ENCODE results near the gene PPP4R1. TPM values are rescaled to one million over a fixed set of nuclear protein-coding genes. Genes with fewer than 3 reads are reported as not detected.

Gene PPP4R1
- total and polyA plus RNA-seq, 2 donors = 41.8 to 174 TPM

DNA sequence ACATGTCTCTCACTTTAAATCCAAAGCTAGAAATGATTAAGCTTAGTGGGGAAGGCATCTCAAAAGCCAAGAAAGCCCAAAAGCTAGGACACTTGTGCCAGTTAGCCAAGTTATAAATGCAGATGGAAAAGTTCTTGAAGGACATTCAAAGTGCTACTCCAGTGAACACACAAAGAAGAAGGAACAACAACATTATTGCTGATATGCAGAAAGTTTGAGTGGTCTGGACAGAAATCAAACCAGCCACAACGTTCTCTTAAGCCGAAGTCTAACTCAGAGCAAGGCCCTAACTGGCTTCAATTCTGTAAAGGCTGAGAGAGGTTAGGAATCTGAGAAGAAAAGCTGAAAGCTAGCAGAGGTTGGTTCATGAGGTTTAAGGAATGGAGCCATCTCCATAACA is 49.0 kb downstream of the PPP4R1 start:
- no peaks in the 10 kb centered on the region for H3K4me1 ChIP-seq (ENCODE audit: insufficient read depth)
- H3K36me3 ChIP-seq (ENCODE audit: insufficient read depth) = no peaks in the 10 kb centered on the region
- H3K27ac ChIP-seq (ENCODE audit: low read depth) = no peak overlapping the region
- DNase-seq (ENCODE audit: extremely low spot score) = no peak
- WGBS = 83% methylated on average over 2 of the region's 2 CpGs
- H3K4me3 ChIP-seq (ENCODE audit: low read depth, low read length) = no peak overlapping the region

DNA sequence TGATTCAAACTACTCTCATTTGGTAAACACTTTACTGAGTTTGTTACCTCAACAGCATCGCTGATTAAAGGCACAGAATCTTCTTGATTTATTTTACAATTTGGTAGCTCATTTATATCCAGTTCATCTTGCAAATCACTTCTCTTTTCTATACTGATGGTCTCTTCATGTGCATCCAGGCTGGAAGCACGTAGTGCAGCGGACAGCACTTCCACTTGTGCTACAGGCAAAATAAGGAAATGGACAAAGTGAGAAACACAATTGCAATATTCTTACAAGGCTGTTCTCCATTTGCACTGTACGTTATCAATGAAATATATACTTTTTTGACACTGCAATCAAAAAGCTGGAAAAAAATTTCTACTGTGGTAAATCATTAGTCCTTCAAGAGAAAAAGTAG is 51.0 kb downstream of the PPP4R1 start:
- WGBS = 88% methylated on average over 4 of the region's 4 CpGs
- Histone ChIP-seq H3K27ac (ENCODE audit: low read depth) (no peak overlapping the region), H3K4me3 (ENCODE audit: low read depth, low read length) (no peak overlapping the region), H3K4me1 (ENCODE audit: insufficient read depth) (no peaks in the 10 kb centered on the region), H3K36me3 (ENCODE audit: insufficient read depth) (peaks cover 3% of the 10 kb centered on the region)
- DNase-seq (ENCODE audit: extremely low spot score) = no peak

DNA sequence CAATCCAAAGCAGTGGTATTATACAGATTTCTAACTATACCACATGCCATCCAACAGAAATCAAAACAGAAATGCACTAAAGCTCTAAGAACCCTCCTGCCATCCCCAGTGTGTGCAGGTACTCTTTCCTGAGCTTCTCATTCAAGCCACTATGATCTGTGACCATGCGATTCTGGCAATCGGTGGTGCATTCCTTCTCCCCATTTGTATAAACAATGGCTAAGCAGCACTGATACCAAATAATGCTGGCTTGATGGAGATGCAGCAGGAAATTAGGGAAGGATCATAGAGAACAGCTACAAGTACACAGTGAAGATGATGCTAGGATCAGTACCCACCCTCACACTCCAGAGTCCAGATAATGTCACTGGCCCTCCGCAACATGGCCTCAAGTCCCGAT is 51.8 kb downstream of the PPP4R1 start:
- 57% methylated on average over 4 of the region's 4 CpGs for WGBS
- H3K4me3 ChIP-seq (ENCODE audit: low read depth, low read length) = no peak overlapping the region
- H3K36me3 ChIP-seq (ENCODE audit: insufficient read depth) = peaks cover 3% of the 10 kb centered on the region
- no peak for DNase-seq (ENCODE audit: extremely low spot score)
- no peak overlapping the region for H3K27ac ChIP-seq (ENCODE audit: low read depth)
- H3K4me1 ChIP-seq (ENCODE audit: insufficient read depth) = no peaks in the 10 kb centered on the region

DNA sequence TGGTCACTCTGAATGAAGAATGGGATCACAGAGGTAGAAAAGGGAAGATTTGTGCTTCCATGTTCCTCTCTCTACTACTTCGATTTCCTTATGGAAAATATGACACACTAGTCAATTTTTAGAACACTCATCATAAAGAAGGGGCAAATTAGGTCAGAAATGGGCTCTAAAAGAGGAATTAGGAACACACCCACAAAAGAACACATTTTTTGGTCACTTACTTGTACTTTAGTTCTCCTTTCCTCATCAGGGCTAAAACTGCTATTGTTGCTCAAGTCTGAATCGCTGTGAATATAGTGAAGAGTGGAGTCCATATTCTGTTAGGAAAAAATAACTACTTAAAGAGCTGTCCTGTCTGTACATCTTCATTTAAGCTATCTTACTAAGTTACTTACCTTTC is 52.6 kb downstream of the PPP4R1 start:
- Histone ChIP-seq H3K4me1 (ENCODE audit: insufficient read depth) (no peaks in the 10 kb centered on the region), H3K36me3 (ENCODE audit: insufficient read depth) (peaks cover 3% of the 10 kb centered on the region)
- 89% methylated on average over 2 of the region's 2 CpGs for WGBS

DNA sequence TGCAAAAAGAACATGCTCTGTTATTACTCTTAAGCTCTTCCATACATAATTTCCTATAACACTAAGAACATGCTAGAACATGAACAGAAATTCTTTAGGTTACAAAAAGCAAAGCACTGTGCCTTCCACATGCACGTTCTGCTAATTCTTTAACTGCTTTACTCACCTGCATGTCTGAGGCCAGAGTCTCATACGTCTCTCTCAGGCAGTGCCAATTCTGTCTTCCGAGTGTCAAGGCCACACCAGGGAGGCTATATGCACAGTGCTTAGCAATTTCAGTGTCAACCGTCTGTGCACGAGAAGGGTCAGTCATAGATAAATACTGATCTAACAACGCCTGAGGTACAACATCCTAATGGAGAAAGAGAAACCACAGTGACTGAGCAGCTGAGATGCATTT is 55.1 kb downstream of the PPP4R1 start:
- Histone ChIP-seq H3K4me3 (ENCODE audit: low read depth, low read length) (no peak overlapping the region), H3K36me3 (ENCODE audit: insufficient read depth) (peaks cover 3% of the 10 kb centered on the region), H3K4me1 (ENCODE audit: insufficient read depth) (no peaks in the 10 kb centered on the region), H3K27ac (ENCODE audit: low read depth) (no peak overlapping the region)
- DNase-seq (ENCODE audit: extremely low spot score) = no peak
- 88% methylated on average over 6 of the region's 6 CpGs for WGBS

More for the DNA sequence above, 52.6 kb downstream of the PPP4R1 start:
- DNase-seq (ENCODE audit: extremely low spot score) = no peak
- H3K27ac ChIP-seq (ENCODE audit: low read depth) = no peak overlapping the region
- no peak overlapping the region for H3K4me3 ChIP-seq (ENCODE audit: low read depth, low read length)

DNA sequence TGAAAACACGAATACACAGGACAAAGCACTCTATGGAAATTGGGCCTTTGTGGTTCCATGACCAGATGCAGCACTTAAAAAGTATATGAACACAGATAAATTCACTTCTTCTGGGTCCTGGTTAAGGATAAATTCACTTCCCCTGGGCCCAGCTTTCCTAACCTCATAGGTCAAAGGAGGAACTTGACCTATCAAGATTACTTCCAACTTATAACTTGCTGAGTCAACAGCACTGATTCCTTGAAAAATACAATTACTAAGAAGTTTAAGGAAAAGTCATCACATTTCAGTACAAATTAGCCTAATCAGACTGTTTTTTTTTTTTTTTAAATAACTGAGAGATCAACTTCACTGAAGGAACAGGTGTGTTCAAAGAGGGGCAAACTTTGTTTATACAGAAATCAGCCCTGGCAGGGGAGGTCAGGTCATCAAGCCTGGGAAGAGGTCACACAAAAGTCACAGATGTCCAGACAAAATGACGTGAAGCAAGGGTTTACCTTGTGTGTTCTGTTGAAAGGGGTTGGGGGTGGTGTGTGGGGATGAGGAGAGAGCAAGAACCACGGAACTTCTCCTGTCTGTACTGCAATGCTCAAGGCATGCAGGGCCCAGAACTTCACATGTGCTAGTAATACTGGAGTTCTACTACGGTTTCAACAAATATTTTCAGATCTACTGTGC is 55.8 kb downstream of the PPP4R1 start:
- Histone ChIP-seq H3K36me3 (ENCODE audit: insufficient read depth) (peaks cover 4% of the 10 kb centered on the region), H3K4me3 (ENCODE audit: low read depth, low read length) (no peak overlapping the region), H3K4me1 (ENCODE audit: insufficient read depth) (no peaks in the 10 kb centered on the region), H3K27ac (ENCODE audit: low read depth) (no peak overlapping the region)
- no peak for DNase-seq (ENCODE audit: extremely low spot score)
- 88% methylated on average over 4 of the region's 4 CpGs for WGBS

DNA sequence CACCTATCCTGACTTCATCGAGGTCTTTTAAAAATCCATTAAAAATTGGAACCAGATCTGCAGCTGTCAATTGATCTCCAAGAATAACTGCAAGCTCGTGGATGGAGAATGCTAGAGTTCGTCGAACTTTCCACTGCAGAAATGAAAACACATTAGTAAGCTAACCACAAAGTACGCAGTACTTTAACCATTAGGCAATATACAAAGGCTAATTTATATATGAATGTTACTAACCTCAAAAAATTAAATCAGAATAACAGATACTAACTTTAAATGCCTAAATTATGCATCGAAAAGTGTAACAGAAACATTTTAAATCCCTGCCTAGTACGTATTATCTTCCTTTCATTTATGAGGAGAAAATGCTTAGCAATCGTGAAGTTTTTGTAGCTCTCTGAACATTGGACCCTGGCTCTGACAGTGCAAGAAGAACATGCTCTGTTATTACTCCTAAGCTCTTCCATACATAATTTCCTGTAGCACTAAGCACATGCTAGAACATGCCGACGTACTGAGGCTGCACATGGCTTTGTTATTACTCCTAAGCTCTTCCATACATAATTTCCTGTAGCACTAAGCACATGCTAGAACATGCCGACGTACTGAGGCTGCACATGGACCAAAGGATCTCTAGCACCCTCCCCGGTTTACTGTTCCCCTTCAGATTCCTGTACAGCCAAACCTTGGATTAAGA is 57.0 kb downstream of the PPP4R1 start:
- no peak for DNase-seq (ENCODE audit: extremely low spot score)
- Histone ChIP-seq H3K27ac (ENCODE audit: low read depth) (no peak overlapping the region), H3K36me3 (ENCODE audit: insufficient read depth) (peaks cover 8% of the 10 kb centered on the region), H3K4me1 (ENCODE audit: insufficient read depth) (no peaks in the 10 kb centered on the region), H3K4me3 (ENCODE audit: low read depth, low read length) (no peak overlapping the region)
- WGBS = 86% methylated on average over 13 of the region's 13 CpGs

DNA sequence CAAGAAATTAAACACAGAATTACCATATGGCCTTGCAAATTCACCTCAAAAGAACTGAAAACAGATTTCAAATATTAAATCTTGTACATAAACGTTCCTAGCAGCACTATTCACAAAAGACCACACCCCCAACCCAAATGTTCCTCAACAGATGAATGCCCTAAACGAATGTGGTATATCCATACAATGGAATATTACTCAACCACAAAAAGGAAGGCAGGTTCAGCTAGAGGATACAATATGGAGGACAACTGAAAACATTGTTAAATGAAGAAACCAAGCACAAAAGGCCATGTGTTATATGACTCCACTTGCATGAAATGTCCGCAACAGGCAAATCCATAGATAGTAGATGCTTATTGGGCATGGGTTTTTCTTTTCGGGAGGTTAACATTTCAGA is 61.7 kb downstream of the PPP4R1 start:
- Histone ChIP-seq H3K4me1 (ENCODE audit: insufficient read depth) (no peaks in the 10 kb centered on the region), H3K36me3 (ENCODE audit: insufficient read depth) (peaks cover 6% of the 10 kb centered on the region), H3K27ac (ENCODE audit: low read depth) (no peak overlapping the region), H3K4me3 (ENCODE audit: low read depth, low read length) (no peak overlapping the region)
- 93% methylated on average over 4 of the region's 4 CpGs for WGBS
- no peak for DNase-seq (ENCODE audit: extremely low spot score)

DNA sequence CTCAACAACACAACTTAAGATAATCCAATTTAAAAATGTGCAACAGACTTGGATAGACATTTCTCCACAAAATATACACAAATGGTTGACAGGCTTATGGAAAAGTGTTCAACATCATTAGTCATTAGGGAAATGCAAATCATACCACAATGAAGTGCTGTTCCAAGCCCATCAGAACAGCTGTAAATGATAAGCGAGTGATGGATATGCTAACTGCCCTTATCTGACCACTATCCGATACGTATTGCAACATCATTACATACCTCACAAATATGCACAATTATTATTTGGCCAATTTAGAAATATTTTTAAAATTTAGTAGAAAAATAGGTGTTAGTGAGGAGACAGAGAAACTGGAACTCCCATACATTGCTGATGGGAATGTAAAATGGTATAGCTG is 62.2 kb downstream of the PPP4R1 start:
- Histone ChIP-seq H3K36me3 (ENCODE audit: insufficient read depth) (peaks cover 6% of the 10 kb centered on the region), H3K4me1 (ENCODE audit: insufficient read depth) (no peaks in the 10 kb centered on the region)

DNA sequence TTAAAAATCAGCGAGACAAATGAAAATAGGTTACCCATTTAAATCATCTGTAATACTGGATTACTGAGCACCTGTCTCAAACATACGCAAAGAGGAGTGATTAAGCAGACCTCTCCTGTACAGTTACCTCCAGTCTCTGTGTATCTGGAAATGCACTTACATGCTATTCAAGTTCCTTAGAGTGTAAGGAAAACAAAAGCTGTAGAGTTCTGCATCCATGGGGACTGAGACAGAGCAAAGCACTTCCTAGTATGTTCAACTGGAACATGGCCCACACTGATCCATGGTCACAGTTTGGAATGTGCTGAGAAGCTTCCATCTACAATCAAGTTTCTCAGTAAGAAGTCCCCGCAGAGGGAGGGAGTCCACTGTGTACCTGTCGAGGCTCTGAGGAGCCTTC is 63.9 kb downstream of the PPP4R1 start:
- no peak overlapping the region for H3K27ac ChIP-seq (ENCODE audit: low read depth)
- H3K4me3 ChIP-seq (ENCODE audit: low read depth, low read length) = no peak overlapping the region
- WGBS = 85% methylated on average over 4 of the region's 4 CpGs
- H3K36me3 ChIP-seq (ENCODE audit: insufficient read depth) = peaks cover 6% of the 10 kb centered on the region
- H3K4me1 ChIP-seq (ENCODE audit: insufficient read depth) = no peaks in the 10 kb centered on the region
- DNase-seq (ENCODE audit: extremely low spot score) = no peak

More for the DNA sequence above, 62.2 kb downstream of the PPP4R1 start:
- 98% methylated on average over 3 of the region's 3 CpGs for WGBS
- no peak for DNase-seq (ENCODE audit: extremely low spot score)
- Histone ChIP-seq H3K27ac (ENCODE audit: low read depth) (no peak overlapping the region), H3K4me3 (ENCODE audit: low read depth, low read length) (no peak overlapping the region)

DNA sequence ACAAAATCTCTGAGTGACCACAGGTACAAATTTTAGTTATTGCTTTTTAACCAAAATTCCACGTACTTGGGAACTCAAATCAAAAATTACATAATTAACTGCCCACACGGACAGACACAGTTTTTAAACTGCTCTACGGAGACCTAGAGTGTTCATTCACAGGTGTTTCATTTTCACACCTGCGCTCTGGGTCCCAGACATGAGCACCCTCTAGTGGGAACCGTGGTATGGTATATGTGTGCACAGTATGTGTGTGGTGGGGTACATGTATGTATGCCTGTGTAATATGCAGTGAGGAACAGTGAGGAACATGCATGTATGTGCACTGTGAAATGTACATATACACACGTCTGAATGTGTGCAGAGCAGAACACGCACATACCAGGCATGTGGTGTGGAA is 65.0 kb downstream of the PPP4R1 start:
- Histone ChIP-seq H3K36me3 (ENCODE audit: insufficient read depth) (peaks cover 6% of the 10 kb centered on the region), H3K4me3 (ENCODE audit: low read depth, low read length) (no peak overlapping the region), H3K4me1 (ENCODE audit: insufficient read depth) (no peaks in the 10 kb centered on the region), H3K27ac (ENCODE audit: low read depth) (no peak overlapping the region)
- no peak for DNase-seq (ENCODE audit: extremely low spot score)
- WGBS = 93% methylated on average over 7 of the region's 7 CpGs

DNA sequence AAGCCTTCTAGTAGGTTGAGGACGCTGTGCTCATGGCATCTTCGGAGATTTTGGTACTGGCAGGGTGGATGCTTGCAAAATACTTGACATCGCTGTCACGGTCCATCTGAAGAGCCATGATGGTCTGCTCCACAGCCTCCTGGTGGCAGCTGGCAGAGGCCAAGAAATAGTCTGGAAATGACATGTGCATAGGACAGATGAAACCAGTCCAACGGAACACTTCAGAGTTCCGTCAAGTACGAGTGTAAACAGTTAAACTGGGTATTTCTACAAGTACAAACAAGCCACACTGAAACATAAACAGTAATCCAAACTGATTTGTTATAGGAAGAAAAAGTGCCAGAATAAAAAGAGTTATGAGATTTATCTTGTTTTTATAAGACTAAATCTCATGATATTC is 66.6 kb downstream of the PPP4R1 start:
- WGBS = 85% methylated on average over 7 of the region's 7 CpGs
- H3K4me1 ChIP-seq (ENCODE audit: insufficient read depth) = no peaks in the 10 kb centered on the region
- DNase-seq (ENCODE audit: extremely low spot score) = no peak
- H3K4me3 ChIP-seq (ENCODE audit: low read depth, low read length) = no peak overlapping the region
- H3K27ac ChIP-seq (ENCODE audit: low read depth) = no peak overlapping the region
- H3K36me3 ChIP-seq (ENCODE audit: insufficient read depth) = peaks cover 2% of the 10 kb centered on the region

DNA sequence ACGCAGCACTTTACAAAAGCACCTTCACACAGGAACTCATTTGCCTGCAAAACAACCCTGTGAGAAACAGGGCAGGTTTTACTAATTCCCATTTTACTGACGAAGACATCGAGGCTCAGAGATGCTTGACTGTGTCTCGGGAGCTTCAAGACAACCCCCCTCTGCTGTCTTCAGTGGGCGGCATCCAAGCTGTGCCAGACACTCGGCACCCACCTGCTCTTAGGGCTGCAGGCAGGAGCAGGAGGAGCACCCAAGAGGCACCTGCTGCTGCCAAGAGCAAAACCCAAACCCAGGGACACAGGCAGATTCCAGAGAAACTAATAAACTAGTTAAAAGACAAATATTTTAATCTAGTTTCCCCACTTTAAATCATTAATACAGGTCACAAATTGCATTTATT is 67.9 kb downstream of the PPP4R1 start:
- Histone ChIP-seq H3K36me3 (ENCODE audit: insufficient read depth) (no peaks in the 10 kb centered on the region), H3K4me1 (ENCODE audit: insufficient read depth) (no peaks in the 10 kb centered on the region), H3K27ac (ENCODE audit: low read depth) (no peak overlapping the region), H3K4me3 (ENCODE audit: low read depth, low read length) (no peak overlapping the region)
- DNase-seq (ENCODE audit: extremely low spot score) = no peak
- 84% methylated on average over 6 of the region's 6 CpGs for WGBS

DNA sequence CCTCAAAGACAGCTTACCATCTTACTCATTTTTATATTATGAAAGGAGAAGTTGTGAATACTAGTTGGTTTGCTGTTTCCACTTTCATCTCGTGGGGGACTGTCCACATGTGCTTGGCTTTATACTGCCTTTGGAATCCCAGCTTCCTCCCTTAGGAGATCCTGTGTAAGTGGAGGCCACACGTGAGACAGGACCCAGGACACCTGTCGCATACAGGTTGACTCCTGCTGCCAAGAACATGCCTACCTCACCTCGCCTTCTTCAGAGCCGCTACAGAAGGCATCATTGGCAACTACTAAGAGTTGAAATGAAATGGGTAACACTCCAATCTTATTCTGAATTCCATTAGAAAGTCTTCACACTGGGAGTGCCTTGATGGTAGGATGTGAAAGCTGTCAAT is 69.3 kb downstream of the PPP4R1 start:
- H3K27ac ChIP-seq (ENCODE audit: low read depth) = no peak overlapping the region
- H3K36me3 ChIP-seq (ENCODE audit: insufficient read depth) = no peaks in the 10 kb centered on the region
- WGBS = 84% methylated on average over 5 of the region's 5 CpGs
- no peak for DNase-seq (ENCODE audit: extremely low spot score)
- no peaks in the 10 kb centered on the region for H3K4me1 ChIP-seq (ENCODE audit: insufficient read depth)
- H3K4me3 ChIP-seq (ENCODE audit: low read depth, low read length) = no peak overlapping the region

Data from urinary bladder (tissue), 4 donors.